WERI-Rb-1 (cell line): ENCODE measurements around the gene BAD.
A peak's percentile ranks its signal among the peaks of the same experiment; 100 is the strongest.

Source experiments
- DNase-seq: peaks from one replicate; pipeline ENCODE4 v3.0.0-alpha.2; 2020
- H3K27ac ChIP-seq: fragments of 250-450 bp; sonication (Bioruptor Pico); 2 replicates; pipeline ENCODE4 v1.5.1; 2020; ENCODE audit warnings: mild to moderate bottlenecking, moderate library complexity
- H3K27me3 ChIP-seq: fragments of 250-450 bp; sonication (Bioruptor Pico); 2 replicates; pipeline ENCODE4 v1.5.1; 2021; ENCODE audit warnings: mild to moderate bottlenecking, low read depth, moderate library complexity; ENCODE audit not compliant: insufficient read depth, severe bottlenecking
- H3K36me3 ChIP-seq: fragments of 250-450 bp; sonication (Bioruptor Pico); 2 replicates; pipeline ENCODE4 v1.5.1; 2020; ENCODE audit warnings: mild to moderate bottlenecking, moderate library complexity
- H3K4me3 ChIP-seq: 2 replicates; pipeline ENCODE4 v1.5.1; 2011; ENCODE audit warnings: low read depth, mild to moderate bottlenecking, control low read depth, low read length
- H3K9me3 ChIP-seq: fragments of 250-450 bp; sonication (Bioruptor Pico); 2 replicates; pipeline ENCODE4 v1.5.1; 2021; ENCODE audit warnings: mild to moderate bottlenecking, moderate library complexity; ENCODE audit not compliant: severe bottlenecking
- CTCF ChIP-seq: IDR thresholded peaks from 2 replicates; pipeline ENCODE4 v1.5.1; 2011; ENCODE audit warnings: low read depth, mild to moderate bottlenecking, control low read depth, inconsistent platforms, low read length

BAD gene

DNA sequence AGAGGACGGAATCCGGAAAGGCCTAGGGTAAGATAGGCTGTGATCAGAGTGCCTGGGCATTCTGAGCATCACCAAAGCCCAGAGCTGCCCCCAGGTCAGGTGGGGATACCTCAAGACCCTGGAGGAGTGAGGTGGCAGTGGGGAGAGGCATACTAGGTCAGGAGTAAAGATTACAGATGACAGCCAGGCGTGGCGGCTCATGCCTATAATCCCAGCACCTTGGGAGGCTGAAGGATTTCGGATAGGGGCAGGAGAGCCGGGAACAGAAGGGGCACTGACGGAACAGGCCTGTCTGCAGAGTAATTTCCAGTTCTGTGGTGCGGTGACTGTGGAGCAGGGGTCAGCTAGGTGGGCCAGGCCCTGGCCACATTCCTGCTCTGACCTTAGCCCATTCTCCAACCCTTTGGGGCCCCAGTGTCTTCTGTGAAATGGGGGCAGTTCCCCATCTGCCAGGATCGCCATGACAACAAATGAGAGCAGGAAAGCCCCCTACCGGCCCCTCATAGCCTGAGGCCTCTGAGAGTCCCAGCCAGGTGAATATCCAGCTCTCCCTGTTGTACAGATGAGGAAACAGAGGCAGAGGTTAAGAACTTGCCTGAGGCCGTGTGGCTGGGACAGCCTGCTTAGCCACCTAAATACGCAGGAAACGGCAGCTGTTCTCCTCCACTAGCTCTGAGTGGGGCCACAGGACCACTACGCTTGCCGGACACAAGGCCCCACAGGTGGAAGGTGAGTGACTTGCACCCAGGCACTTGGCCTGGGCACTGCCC, 9.2 kb downstream of the BAD start:
- DNase-seq, result peak; percentile 72
- H3K36me3 ChIP-seq, result peaks cover 29% of the 10 kb centered on the region
- H3K27me3 ChIP-seq, result no peaks in the 10 kb centered on the region
- H3K27ac ChIP-seq, result peak overlapping the region; percentile 30
- no peak overlapping the region for H3K4me3 ChIP-seq
- TF ChIP-seq CTCF, result no peak
- H3K9me3 ChIP-seq, result no peaks in the 10 kb centered on the region

DNA sequence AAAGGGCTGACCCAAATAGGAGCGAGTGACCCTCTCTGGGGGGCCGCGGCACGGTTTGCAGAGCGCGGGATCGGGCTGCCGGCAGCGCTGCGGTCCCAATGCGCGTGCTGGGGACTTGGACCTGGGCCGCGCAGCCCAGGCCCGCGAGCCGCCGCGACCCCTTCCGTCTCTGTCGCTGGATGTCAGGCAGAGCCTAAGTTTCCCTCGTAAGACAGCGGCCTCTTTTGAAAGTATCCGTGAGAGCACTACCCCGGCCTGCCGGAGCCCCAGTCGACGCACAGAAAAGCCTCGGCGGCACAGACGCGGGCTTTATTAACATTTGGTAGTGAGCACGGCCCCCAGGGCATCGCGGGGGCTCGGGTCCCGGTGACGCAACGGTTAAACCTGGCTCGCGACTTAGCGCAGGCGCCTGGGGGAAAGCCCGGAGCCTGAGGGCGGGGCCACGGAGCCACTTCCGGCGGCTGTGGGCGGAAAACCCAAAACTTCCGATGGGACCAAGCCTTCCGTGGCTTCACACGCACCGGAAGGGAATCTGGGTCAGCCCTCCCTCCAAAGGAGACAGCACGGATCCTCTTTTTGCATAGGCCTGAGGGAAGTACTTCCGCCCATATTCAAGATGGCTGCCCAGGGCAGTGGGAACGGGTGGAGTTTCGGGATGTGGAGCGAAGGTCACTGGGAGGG, 14.8 kb downstream of the BAD start:
- no peaks in the 10 kb centered on the region for H3K27me3 ChIP-seq
- peaks cover 26% of the 10 kb centered on the region for H3K36me3 ChIP-seq
- peak; percentile 98 for DNase-seq
- TF ChIP-seq CTCF, result no peak; the same call in 1 of the 2 replicates
- H3K4me3 ChIP-seq, result peak overlapping the region; percentile 82
- no peaks in the 10 kb centered on the region for H3K9me3 ChIP-seq
- H3K27ac ChIP-seq, result peak overlapping the region; percentile 79

DNA sequence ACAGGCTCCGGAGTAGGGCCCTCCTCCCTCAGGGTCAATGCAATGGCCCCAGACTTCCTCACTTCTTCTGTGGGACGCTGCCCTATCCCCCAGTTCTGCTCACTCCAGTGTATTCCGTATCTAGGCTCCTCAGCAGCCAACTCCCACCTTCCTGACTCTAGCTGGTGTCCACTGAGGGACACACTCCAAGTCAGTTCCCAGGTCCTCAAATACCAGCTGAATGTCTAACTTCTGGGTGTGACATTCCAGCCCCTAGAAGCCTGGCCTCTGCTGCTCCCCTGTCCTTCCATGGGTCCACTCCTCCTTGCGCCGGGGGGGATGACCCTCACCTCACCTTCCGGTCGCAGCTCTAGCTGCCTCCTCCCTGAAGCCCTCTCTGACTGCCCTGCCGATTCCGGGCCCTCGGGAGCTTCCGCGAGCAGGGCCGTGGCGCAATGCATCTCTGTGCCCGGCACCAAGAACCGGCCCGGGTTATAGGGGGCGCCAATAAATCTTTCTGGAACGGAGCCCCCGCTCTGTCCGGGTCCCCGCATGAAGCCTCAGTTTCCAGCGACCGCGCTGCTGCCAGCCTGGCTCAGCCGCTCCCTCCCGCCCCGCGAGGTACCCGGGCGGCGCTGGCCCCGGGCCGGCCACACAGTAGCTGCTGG, 15.4 kb downstream of the BAD start:
- Histone ChIP-seq H3K36me3 (peaks cover 33% of the 10 kb centered on the region), H3K27me3 (no peaks in the 10 kb centered on the region), H3K9me3 (no peaks in the 10 kb centered on the region), H3K27ac (peak overlapping the region; percentile 72), H3K4me3 (peak overlapping the region; percentile 82)
- no peak for TF ChIP-seq CTCF
- DNase-seq, result peak; percentile 55

GRCh38 chr11:64268025-64268892, 16.2 kb downstream of the BAD start:
- no peak for TF ChIP-seq CTCF
- Histone ChIP-seq H3K9me3 (no peaks in the 10 kb centered on the region), H3K4me3 (peak overlapping the region; percentile 82), H3K27ac (peak overlapping the region; percentile 72), H3K27me3 (no peaks in the 10 kb centered on the region), H3K36me3 (peaks cover 39% of the 10 kb centered on the region)
- peak; percentile 62 for DNase-seq

DNA sequence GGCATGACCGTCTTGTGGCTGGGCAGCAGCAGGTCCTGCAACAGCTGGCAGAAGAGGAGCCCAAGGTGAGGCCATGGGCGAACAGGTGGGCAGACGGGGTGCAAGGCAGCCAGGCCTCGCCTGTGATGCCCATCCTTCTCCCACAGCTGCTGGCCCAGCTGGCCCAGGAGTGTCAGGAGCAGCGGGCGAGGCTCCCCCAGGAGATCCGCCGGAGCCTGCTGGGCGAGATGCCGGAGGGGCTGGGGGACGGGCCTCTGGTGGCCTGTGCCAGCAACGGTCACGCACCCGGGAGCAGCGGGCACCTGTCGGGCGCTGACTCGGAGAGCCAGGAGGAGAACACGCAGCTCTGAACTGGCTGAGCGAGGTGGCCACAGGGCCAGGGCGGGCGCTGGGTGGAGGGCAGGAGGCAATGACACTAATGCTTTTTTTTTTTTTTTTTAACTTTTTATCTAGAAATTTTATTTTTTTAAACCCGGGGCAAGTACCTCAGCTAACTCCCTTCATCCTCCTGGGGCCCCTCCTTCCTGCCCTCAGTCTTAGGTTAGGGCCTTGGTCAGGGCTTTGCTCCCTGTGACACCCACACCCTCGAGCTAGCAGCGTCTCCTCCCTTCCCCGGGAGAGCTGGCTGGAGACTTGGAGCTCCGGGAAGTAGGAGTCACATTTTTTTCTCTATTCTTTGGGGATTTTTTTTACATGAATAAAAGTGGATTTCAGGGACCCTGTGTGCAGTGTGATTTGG, 17.1 kb downstream of the BAD start:
- H3K4me3 ChIP-seq, result no peak overlapping the region
- H3K27ac ChIP-seq, result peak overlapping the region; percentile 72; the same call in 1 of the 2 replicates
- TF ChIP-seq CTCF, result no peak
- H3K9me3 ChIP-seq, result no peaks in the 10 kb centered on the region
- no peaks in the 10 kb centered on the region for H3K27me3 ChIP-seq
- peaks cover 44% of the 10 kb centered on the region for H3K36me3 ChIP-seq
- no peak for DNase-seq
